ENCODE results near the gene CT45A8. TPM values are rescaled to one million over a fixed set of nuclear protein-coding genes. Genes with fewer than 3 reads are reported as not detected.
A peak's percentile ranks its signal among the peaks of the same experiment; 100 is the strongest.
"Not testable (repeated sequence)": the region's sequence is repeated elsewhere in the genome, so short reads cannot be mapped to it uniquely, and the experiment has no call there.

Gene CT45A8
- total RNA-seq: not detected

GRCh38 chrX:135854438-135854837, at the start of gene CT45A8:
TSS of gene CT45A8 (minus strand) at chrX:135854538. CDS start at chrX:135850783, 3,755 bp downstream.
- H3K9me3 Mint-ChIP-seq; H3K27me3 Mint-ChIP-seq (ENCODE audit: low read depth); H3K36me3 Mint-ChIP-seq (ENCODE audit: insufficient read depth in 2 of 2); H3K4me3 Mint-ChIP-seq; DNase-seq; H3K27ac Mint-ChIP-seq; H3K4me1 Mint-ChIP-seq (ENCODE audit: low read depth); ATAC-seq (replicated peaks in 1 of 2): not testable (repeated sequence)

GRCh38 chrX:135893294-135893817, 39.0 kb upstream of the CT45A8 start, which contains the start of the genes CT45A10 and SAGE1:
TSS of gene CT45A10 (minus strand) at chrX:135893444. CDS start at chrX:135885344, 8,100 bp downstream.
TSS of gene SAGE1 (plus strand) at chrX:135893716. CDS start at chrX:135896243, 2,527 bp downstream.
- DNase-seq (no peak), ATAC-seq (replicated peaks in 1 of 2) (no peak)
- Mint-ChIP-seq H3K27ac (peak within 1 kb of the TSS; percentile 46), H3K9me3 (no peaks in the 10 kb centered on the region), H3K36me3 (ENCODE audit: insufficient read depth in 2 of 2) (no peaks in the 10 kb centered on the region), H3K27me3 (ENCODE audit: low read depth) (peaks cover 17% of the 10 kb centered on the region), H3K4me3 (no peak within 1 kb of the TSS), H3K4me1 (ENCODE audit: low read depth) (no peaks in the 10 kb centered on the region)

GRCh38 chrX:135892781-135893180, 38.4 kb upstream of the CT45A8 start:
- no peak overlapping the region for H3K27ac Mint-ChIP-seq

GRCh38 chrX:135890087-135890585, 35.8 kb upstream of the CT45A8 start:
- Mint-ChIP-seq H3K4me1 (ENCODE audit: low read depth) (no peaks in the 10 kb centered on the region), H3K4me3 (no peak overlapping the region), H3K27me3 (ENCODE audit: low read depth) (peaks cover 15% of the 10 kb centered on the region), H3K27ac (no peak overlapping the region), H3K9me3 (no peaks in the 10 kb centered on the region), H3K36me3 (ENCODE audit: insufficient read depth in 2 of 2) (no peaks in the 10 kb centered on the region)
- DNase-seq (no peak), ATAC-seq (replicated peaks in 1 of 2) (no peak)

More at GRCh38 chrX:135892781-135893180, 38.4 kb upstream of the CT45A8 start:
- ATAC-seq (replicated peaks in 1 of 2): no peak
- Mint-ChIP-seq H3K36me3 (ENCODE audit: insufficient read depth in 2 of 2) (no peaks in the 10 kb centered on the region), H3K9me3 (no peaks in the 10 kb centered on the region), H3K4me1 (ENCODE audit: low read depth) (no peaks in the 10 kb centered on the region), H3K27me3 (ENCODE audit: low read depth) (peaks cover 15% of the 10 kb centered on the region), H3K4me3 (no peak overlapping the region)
- DNase-seq: no peak

- not testable (repeated sequence) for H3K4me1 Mint-ChIP-seq (ENCODE audit: low read depth); H3K4me3 Mint-ChIP-seq; H3K27ac Mint-ChIP-seq; H3K9me3 Mint-ChIP-seq; ATAC-seq (replicated peaks in 1 of 2); H3K36me3 Mint-ChIP-seq (ENCODE audit: insufficient read depth in 2 of 2); H3K27me3 Mint-ChIP-seq (ENCODE audit: low read depth)
- DNase-seq: peak; percentile 44 to 52
Observed at GRCh38 chrX:135888976-135889375, 34.6 kb upstream of the CT45A8 start.

GRCh38 chrX:135888230-135888629, 33.9 kb upstream of the CT45A8 start:
- H3K27me3 Mint-ChIP-seq (ENCODE audit: low read depth): peaks cover 10% of the 10 kb centered on the region
- not testable (repeated sequence) for DNase-seq; H3K9me3 Mint-ChIP-seq; H3K36me3 Mint-ChIP-seq (ENCODE audit: insufficient read depth in 2 of 2); H3K27ac Mint-ChIP-seq; H3K4me3 Mint-ChIP-seq; H3K4me1 Mint-ChIP-seq (ENCODE audit: low read depth); ATAC-seq (replicated peaks in 1 of 2)

- not testable (repeated sequence) for ATAC-seq (replicated peaks in 1 of 2); H3K4me3 Mint-ChIP-seq; DNase-seq; H3K9me3 Mint-ChIP-seq; H3K36me3 Mint-ChIP-seq (ENCODE audit: insufficient read depth in 2 of 2); H3K27me3 Mint-ChIP-seq (ENCODE audit: low read depth); H3K4me1 Mint-ChIP-seq (ENCODE audit: low read depth); H3K27ac Mint-ChIP-seq
Observed at GRCh38 chrX:135882741-135883140, 28.4 kb upstream of the CT45A8 start.

GRCh38 chrX:135871712-135872111, 17.4 kb upstream of the CT45A8 start, which contains the start of gene CT45A9:
TSS of gene CT45A9 (minus strand) at chrX:135871812. CDS start at chrX:135868061, 3,751 bp downstream.
- ATAC-seq (replicated peaks in 1 of 2); H3K9me3 Mint-ChIP-seq; H3K4me3 Mint-ChIP-seq; H3K36me3 Mint-ChIP-seq (ENCODE audit: insufficient read depth in 2 of 2); H3K27me3 Mint-ChIP-seq (ENCODE audit: low read depth); H3K4me1 Mint-ChIP-seq (ENCODE audit: low read depth); H3K27ac Mint-ChIP-seq; DNase-seq: not testable (repeated sequence)

- not testable (repeated sequence) for H3K9me3 Mint-ChIP-seq; H3K27me3 Mint-ChIP-seq (ENCODE audit: low read depth); H3K4me3 Mint-ChIP-seq; H3K27ac Mint-ChIP-seq; H3K36me3 Mint-ChIP-seq (ENCODE audit: insufficient read depth in 2 of 2); DNase-seq; H3K4me1 Mint-ChIP-seq (ENCODE audit: low read depth); ATAC-seq (replicated peaks in 1 of 2)
Observed at GRCh38 chrX:135837180-135837579, 17.2 kb downstream of the CT45A8 start, which contains the start of gene CT45A7. TSS of gene CT45A7 (minus strand) at chrX:135837280. CDS start at chrX:135833533, 3,747 bp downstream.

GRCh38 chrX:135819912-135820311, 34.4 kb downstream of the CT45A8 start, which contains the start of gene CT45A2:
TSS of gene CT45A2 (minus strand) at chrX:135820012. CDS start at chrX:135816265, 3,747 bp downstream.
- not testable (repeated sequence) for H3K27me3 Mint-ChIP-seq (ENCODE audit: low read depth); H3K27ac Mint-ChIP-seq; ATAC-seq (replicated peaks in 1 of 2); H3K9me3 Mint-ChIP-seq; H3K4me1 Mint-ChIP-seq (ENCODE audit: low read depth); H3K4me3 Mint-ChIP-seq; DNase-seq; H3K36me3 Mint-ChIP-seq (ENCODE audit: insufficient read depth in 2 of 2)

- H3K4me1 Mint-ChIP-seq (ENCODE audit: low read depth); H3K36me3 Mint-ChIP-seq (ENCODE audit: insufficient read depth in 2 of 2); DNase-seq; ATAC-seq (replicated peaks in 1 of 2); H3K27ac Mint-ChIP-seq; H3K9me3 Mint-ChIP-seq; H3K4me3 Mint-ChIP-seq; H3K27me3 Mint-ChIP-seq (ENCODE audit: low read depth): not testable (repeated sequence)
Observed at GRCh38 chrX:135802687-135803086, 51.7 kb downstream of the CT45A8 start, which contains the start of gene CT45A6. TSS of gene CT45A6 (minus strand) at chrX:135802787. CDS start at chrX:135798993, 3,794 bp downstream.
